ENCODE results near the gene KIAA1217. TPM values are rescaled to one million over a fixed set of nuclear protein-coding genes. Genes with fewer than 3 reads are reported as not detected.

KIAA1217 gene
- total and polyA plus RNA-seq, 2 of the 4 experiments (the other 2 are of a cell fraction): 3.4 to 4.4 TPM

DNA sequence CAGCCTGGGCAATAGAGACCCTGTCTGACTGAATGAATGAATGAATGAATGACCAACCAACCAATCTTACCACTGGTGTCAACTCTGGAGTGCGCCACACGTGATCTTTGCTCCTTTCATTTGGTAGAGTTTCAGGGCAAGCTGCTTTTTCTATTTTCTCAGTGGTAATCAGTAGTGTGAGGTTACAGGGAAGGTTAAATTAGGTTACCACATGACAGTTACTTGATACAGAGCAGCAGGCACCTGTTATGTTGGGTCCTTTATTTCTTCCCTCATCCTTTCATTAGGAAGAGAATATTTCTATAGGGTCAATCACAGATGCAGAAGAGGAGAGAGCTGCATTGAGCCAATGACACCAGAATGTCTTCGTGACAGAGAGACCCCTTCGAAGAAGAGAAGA, 167.8 kb downstream of the KIAA1217 start:
- no peak overlapping the region for H4K91ac ChIP-seq (ENCODE audit: insufficient read depth, low read depth, low read length)
- intact Hi-C loops (cut with micrococcal nuclease) (no loop called here), dilution Hi-C loops (cut with HindIII; ENCODE audit: low sequenced_read_pairs, unreplicated experiment) (no loop called here), in situ Hi-C loops (cut with MboI; ENCODE audit: low sequenced_read_pairs) (no loop called here)
- DNase-seq (no peak), ATAC-seq (ENCODE audit: low read depth) (no peak)
- no peaks in the 10 kb centered on the region for H3K4me1 ChIP-seq (ENCODE audit: control insufficient read depth, insufficient read depth, low read length)
- H2AK5ac ChIP-seq (ENCODE audit: low read depth, low read length): no peak overlapping the region
- no peaks in the 10 kb centered on the region for H3K9me3 ChIP-seq (ENCODE audit: control insufficient read depth, insufficient read depth, low read length)
- H3K36me3 ChIP-seq (ENCODE audit: control insufficient read depth, insufficient read depth, low read length): no peaks in the 10 kb centered on the region
- no peak overlapping the region for H2AFZ ChIP-seq (replicated peaks; ENCODE audit: low read length, poor library complexity)
- H2BK20ac ChIP-seq (ENCODE audit: low read depth, low read length): no peak overlapping the region
- BruUV-seq (replicated peaks): no TSS peak
- H3K4me3 ChIP-seq (ENCODE audit: insufficient read depth, low read depth, low read length): no peak overlapping the region
- no peaks in the 10 kb centered on the region for H3K9me1 ChIP-seq (ENCODE audit: insufficient read depth, low read length)
- no peak overlapping the region for H3K18ac ChIP-seq (ENCODE audit: low read depth, low read length)
- H3K23ac ChIP-seq (ENCODE audit: low read depth, low read length): no peak overlapping the region
- CTCF ChIA-PET: interaction anchor here (1.0 kb wide), 1 partner anchor 143 kb away, joined by 3 read pairs; no protein-coding TSS in a partner anchor
- no CpG with 5 or more reads among the region's 4 CpGs for WGBS, 2 experiments (ENCODE audit: extremely low coverage in 2 of 2, insufficient read length in 1 of 2)
- H3K4me2 ChIP-seq (ENCODE audit: low read depth, low read length): no peak overlapping the region
- no peaks in the 10 kb centered on the region for H3K79me1 ChIP-seq (ENCODE audit: low read depth in 1 of 2, low read length in 2 of 2)
- no peak overlapping the region for H3K14ac ChIP-seq (replicated peaks; ENCODE audit: low read depth, low read length)
- no peak overlapping the region for H3K9ac ChIP-seq (ENCODE audit: low read depth, low read length)
- H3K27ac ChIP-seq (ENCODE audit: insufficient read depth, low read length): no peak overlapping the region
- H2BK15ac ChIP-seq (ENCODE audit: low read depth, low read length): no peak overlapping the region
- TF ChIP-seq CEBPB (IDR thresholded peaks at IDR 0.05; ENCODE audit: low read depth, low read length): no peak
- no peak for TF ChIP-seq NFE2L2 (IDR thresholded peaks at IDR 0.05; ENCODE audit: low read depth, low read length)
- TF ChIP-seq, protein P1, sequence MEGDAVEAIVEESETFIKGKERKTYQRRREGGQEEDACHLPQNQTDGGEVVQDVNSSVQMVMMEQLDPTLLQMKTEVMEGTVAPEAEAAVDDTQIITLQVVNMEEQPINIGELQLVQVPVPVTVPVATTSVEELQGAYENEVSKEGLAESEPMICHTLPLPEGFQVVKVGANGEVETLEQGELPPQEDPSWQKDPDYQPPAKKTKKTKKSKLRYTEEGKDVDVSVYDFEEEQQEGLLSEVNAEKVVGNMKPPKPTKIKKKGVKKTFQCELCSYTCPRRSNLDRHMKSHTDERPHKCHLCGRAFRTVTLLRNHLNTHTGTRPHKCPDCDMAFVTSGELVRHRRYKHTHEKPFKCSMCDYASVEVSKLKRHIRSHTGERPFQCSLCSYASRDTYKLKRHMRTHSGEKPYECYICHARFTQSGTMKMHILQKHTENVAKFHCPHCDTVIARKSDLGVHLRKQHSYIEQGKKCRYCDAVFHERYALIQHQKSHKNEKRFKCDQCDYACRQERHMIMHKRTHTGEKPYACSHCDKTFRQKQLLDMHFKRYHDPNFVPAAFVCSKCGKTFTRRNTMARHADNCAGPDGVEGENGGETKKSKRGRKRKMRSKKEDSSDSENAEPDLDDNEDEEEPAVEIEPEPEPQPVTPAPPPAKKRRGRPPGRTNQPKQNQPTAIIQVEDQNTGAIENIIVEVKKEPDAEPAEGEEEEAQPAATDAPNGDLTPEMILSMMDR (conservative IDR thresholded peaks at IDR 0.05; ENCODE audit: low read depth, low read length): no peak
- no peak for TF ChIP-seq POLR2A (IDR thresholded peaks at IDR 0.05; ENCODE audit: low read depth, low read length)
- TF ChIP-seq FOS (IDR thresholded peaks at IDR 0.05; ENCODE audit: low read depth, low read length): no peak
- TF ChIP-seq RCOR1 (IDR thresholded peaks at IDR 0.05; ENCODE audit: insufficient replicate concordance, low read length): no peak
- TF ChIP-seq MAFK (IDR thresholded peaks at IDR 0.05; ENCODE audit: low read depth, low read length): no peak
- TF ChIP-seq SMC3 (IDR thresholded peaks at IDR 0.05; ENCODE audit: low read depth, low read length): no peak
- no peak for TF ChIP-seq CHD1 (IDR thresholded peaks at IDR 0.05; ENCODE audit: low read depth, low read length)
- no peak for TF ChIP-seq MAZ (IDR thresholded peaks at IDR 0.05; ENCODE audit: borderline replicate concordance, low read depth, low read length)
- TF ChIP-seq, protein P2, sequence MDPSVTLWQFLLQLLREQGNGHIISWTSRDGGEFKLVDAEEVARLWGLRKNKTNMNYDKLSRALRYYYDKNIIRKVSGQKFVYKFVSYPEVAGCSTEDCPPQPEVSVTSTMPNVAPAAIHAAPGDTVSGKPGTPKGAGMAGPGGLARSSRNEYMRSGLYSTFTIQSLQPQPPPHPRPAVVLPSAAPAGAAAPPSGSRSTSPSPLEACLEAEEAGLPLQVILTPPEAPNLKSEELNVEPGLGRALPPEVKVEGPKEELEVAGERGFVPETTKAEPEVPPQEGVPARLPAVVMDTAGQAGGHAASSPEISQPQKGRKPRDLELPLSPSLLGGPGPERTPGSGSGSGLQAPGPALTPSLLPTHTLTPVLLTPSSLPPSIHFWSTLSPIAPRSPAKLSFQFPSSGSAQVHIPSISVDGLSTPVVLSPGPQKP (IDR thresholded peaks at IDR 0.05; ENCODE audit: borderline replicate concordance, low read depth, low read length): no peak
- TF ChIP-seq RAD21 (IDR thresholded peaks at IDR 0.05; ENCODE audit: low read length): no peak
- TF ChIP-seq MXI1 (IDR thresholded peaks at IDR 0.05; ENCODE audit: borderline replicate concordance, low read depth, low read length): no peak
- no peak for TF ChIP-seq BHLHE40 (IDR thresholded peaks at IDR 0.05; ENCODE audit: low read depth, low read length)
- no peak overlapping the region for H4K5ac ChIP-seq (ENCODE audit: low read depth, low read length)
- no peak overlapping the region for H2BK120ac ChIP-seq (ENCODE audit: low read depth, low read length)
- POLR2A ChIA-PET (ENCODE audit: unreplicated experiment): no interaction called here
- no peak overlapping the region for H2AK9ac ChIP-seq (replicated peaks; ENCODE audit: low read depth, low read length, poor library complexity)
- H2BK5ac ChIP-seq (ENCODE audit: low read depth, low read length, poor library complexity, severe bottlenecking): no peak overlapping the region
- no peaks in the 10 kb centered on the region for H4K20me1 ChIP-seq (ENCODE audit: insufficient read depth, low read length)
- H4K8ac ChIP-seq (ENCODE audit: low read depth in 2 of 2, low read length in 2 of 2): no peak overlapping the region
- H3K4ac ChIP-seq (ENCODE audit: low read depth, low read length): no peak overlapping the region
- H3K27me3 ChIP-seq (ENCODE audit: control insufficient read depth, insufficient read depth, low read length): peaks cover 11% of the 10 kb centered on the region
- H3K56ac ChIP-seq (ENCODE audit: extremely low read depth, insufficient read depth, low read length): no peak overlapping the region
